IPS DF 6.9 (cell line): ENCODE data around the gene PTPRN2.
"Not testable (repeated sequence)": the region's sequence is repeated elsewhere in the genome, so short reads cannot be mapped to it uniquely, and the experiment has no call there.

Experiments
- DNase-seq: peaks from one replicate; pipeline ENCODE4 v3.0.0-alpha.2; 2013; ENCODE audit warnings: low read depth, low spot score
- H3K27ac ChIP-seq: one replicate; pipeline ENCODE4 v1.5.1; 2013; ENCODE audit warnings: low read length, control low read depth
- H3K27me3 ChIP-seq: 2 replicates; pipeline ENCODE4 v1.6.1; 2013; ENCODE audit warnings: mild to moderate bottlenecking, low read length; ENCODE audit not compliant: control insufficient read depth, insufficient read depth
- H3K36me3 ChIP-seq: 2 replicates; pipeline ENCODE4 v1.6.1; 2013; ENCODE audit warnings: low read length; ENCODE audit not compliant: control insufficient read depth, insufficient read depth
- H3K4me1 ChIP-seq: 2 replicates; pipeline ENCODE4 v1.6.1; 2013; ENCODE audit warnings: low read length; ENCODE audit not compliant: control insufficient read depth, insufficient read depth
- H3K4me3 ChIP-seq: 2 replicates; pipeline ENCODE4 v1.5.1; 2013; ENCODE audit warnings: mild to moderate bottlenecking, low read length
- H3K9me3 ChIP-seq: 2 replicates; pipeline ENCODE4 v1.6.1; 2013; ENCODE audit warnings: low read length, inconsistent platforms; ENCODE audit not compliant: control insufficient read depth, insufficient read depth
- WGBS: extraction: QIAGEN DNeasy Blood & Tissue Kit; methylation state at CpG from one replicate; pipeline ENCODE4 v1.1.7; 2013; ENCODE audit warnings: mixed read lengths, missing lambda C conversion rate; ENCODE audit not compliant: insufficient read length, insufficient coverage; 5-methylcytosine and 5-hydroxymethylcytosine counted together

PTPRN2 gene

GRCh38 chr7:158431055-158431940, 156.3 kb downstream of the PTPRN2 start:
- no peak for DNase-seq
- no peaks in the 10 kb centered on the region for H3K27me3 ChIP-seq
- H3K27ac ChIP-seq: no peak overlapping the region
- no peaks in the 10 kb centered on the region for H3K4me1 ChIP-seq
- peaks cover 18% of the 10 kb centered on the region for H3K9me3 ChIP-seq
- H3K36me3 ChIP-seq: no peaks in the 10 kb centered on the region
- H3K4me3 ChIP-seq: no peak overlapping the region
- no CpG with 5 or more reads among the region's 12 CpGs for WGBS

GRCh38 chr7:158430308-158431034, 157.2 kb downstream of the PTPRN2 start:
- H3K27me3 ChIP-seq: no peaks in the 10 kb centered on the region
- H3K9me3 ChIP-seq: peaks cover 16% of the 10 kb centered on the region
- H3K4me3 ChIP-seq: no peak overlapping the region
- DNase-seq: no peak
- no peaks in the 10 kb centered on the region for H3K36me3 ChIP-seq
- no peak overlapping the region for H3K27ac ChIP-seq
- WGBS: no CpG with 5 or more reads among the region's 22 CpGs
- no peaks in the 10 kb centered on the region for H3K4me1 ChIP-seq

DNA sequence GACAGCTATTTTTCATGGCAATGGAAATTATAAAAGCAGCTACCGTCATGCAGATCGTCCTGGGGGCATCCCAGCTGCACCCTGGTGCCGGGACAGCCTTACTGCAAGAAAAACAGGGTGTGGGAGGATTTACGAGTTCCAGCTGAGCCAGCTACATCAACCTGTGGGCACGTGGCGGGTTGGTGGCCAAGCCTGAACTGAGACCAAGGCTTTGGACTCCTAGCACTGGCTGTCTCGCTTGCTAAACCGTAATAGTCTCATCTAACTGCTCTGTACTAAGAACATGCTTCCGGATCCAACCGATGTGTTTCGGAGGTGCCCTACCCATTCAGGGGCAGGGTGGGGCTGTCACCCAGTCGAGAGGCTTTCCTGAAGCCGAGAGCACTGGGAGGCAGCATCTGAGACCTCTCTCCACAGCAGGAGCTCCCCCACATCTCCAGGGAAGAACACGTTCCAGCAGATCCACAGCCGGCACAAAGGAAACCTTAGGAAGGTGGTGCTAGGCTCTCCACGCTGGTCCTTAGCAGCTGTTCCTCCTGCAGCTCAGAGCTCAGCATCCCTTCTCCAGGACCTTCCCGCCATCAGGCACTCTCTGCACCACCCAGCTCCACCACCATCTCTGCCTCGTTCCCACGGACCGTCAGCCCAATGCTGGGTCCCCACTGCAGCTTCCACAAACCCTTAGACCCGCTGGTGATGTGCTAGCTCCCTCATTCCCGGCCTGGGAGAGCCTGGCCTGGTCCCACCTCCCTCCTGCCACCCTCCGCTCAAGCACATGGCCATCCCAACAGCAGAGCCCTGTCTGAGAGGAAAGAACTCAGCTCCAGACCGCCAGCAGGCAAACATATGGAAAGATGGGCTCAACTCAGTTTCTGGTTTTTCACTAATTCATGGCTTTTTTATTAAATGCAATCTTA, 158.5 kb downstream of the PTPRN2 start:
- peaks cover 18% of the 10 kb centered on the region for H3K9me3 ChIP-seq
- no peak overlapping the region for H3K27ac ChIP-seq
- H3K36me3 ChIP-seq: no peaks in the 10 kb centered on the region
- no CpG with 5 or more reads among the region's 24 CpGs for WGBS
- H3K4me3 ChIP-seq: no peak overlapping the region
- H3K27me3 ChIP-seq: no peaks in the 10 kb centered on the region
- H3K4me1 ChIP-seq: no peaks in the 10 kb centered on the region
- no peak for DNase-seq

- peaks cover 21% of the 10 kb centered on the region for H3K9me3 ChIP-seq
- no peak overlapping the region for H3K27ac ChIP-seq
- DNase-seq: no peak
- H3K36me3 ChIP-seq: no peaks in the 10 kb centered on the region
- no CpG with 5 or more reads among the region's 26 CpGs for WGBS
- no peak overlapping the region for H3K4me3 ChIP-seq
- no peaks in the 10 kb centered on the region for H3K4me1 ChIP-seq
- H3K27me3 ChIP-seq: no peaks in the 10 kb centered on the region
Observed at GRCh38 chr7:158428131-158428836, 159.3 kb downstream of the PTPRN2 start.

- WGBS: no CpG with 5 or more reads among the region's 42 CpGs
- peaks cover 17% of the 10 kb centered on the region for H3K9me3 ChIP-seq
- not testable (repeated sequence) for H3K27me3 ChIP-seq, H3K36me3 ChIP-seq, H3K4me1 ChIP-seq, DNase-seq, H3K4me3 ChIP-seq, H3K27ac ChIP-seq
Observed at GRCh38 chr7:158425676-158426075, 161.9 kb downstream of the PTPRN2 start.

GRCh38 chr7:158424531-158424930, 163.1 kb downstream of the PTPRN2 start:
- H3K4me1 ChIP-seq: no peaks in the 10 kb centered on the region

GRCh38 chr7:158424011-158424410, 163.6 kb downstream of the PTPRN2 start:
- no peaks in the 10 kb centered on the region for H3K27me3 ChIP-seq
- peaks cover 8% of the 10 kb centered on the region for H3K9me3 ChIP-seq
- WGBS: no CpG with 5 or more reads among the region's 23 CpGs

More at GRCh38 chr7:158424531-158424930, 163.1 kb downstream of the PTPRN2 start:
- no peaks in the 10 kb centered on the region for H3K36me3 ChIP-seq
- H3K4me3 ChIP-seq: no peak overlapping the region
- no peaks in the 10 kb centered on the region for H3K27me3 ChIP-seq
- WGBS: no CpG with 5 or more reads among the region's 19 CpGs
- DNase-seq: no peak
- H3K27ac ChIP-seq: no peak overlapping the region
- H3K9me3 ChIP-seq: peaks cover 12% of the 10 kb centered on the region

GRCh38 chr7:158422887-158423560, 164.6 kb downstream of the PTPRN2 start:
- H3K4me3 ChIP-seq: no peak overlapping the region
- no peak for DNase-seq
- no peak overlapping the region for H3K27ac ChIP-seq
- no peaks in the 10 kb centered on the region for H3K27me3 ChIP-seq
- no CpG with 5 or more reads among the region's 15 CpGs for WGBS
- no peaks in the 10 kb centered on the region for H3K4me1 ChIP-seq
- peaks cover 7% of the 10 kb centered on the region for H3K9me3 ChIP-seq
- H3K36me3 ChIP-seq: no peaks in the 10 kb centered on the region

More at GRCh38 chr7:158424011-158424410, 163.6 kb downstream of the PTPRN2 start:
- Histone ChIP-seq H3K27ac (no peak overlapping the region), H3K4me3 (no peak overlapping the region), H3K36me3 (no peaks in the 10 kb centered on the region), H3K4me1 (no peaks in the 10 kb centered on the region)
- no peak for DNase-seq

DNA sequence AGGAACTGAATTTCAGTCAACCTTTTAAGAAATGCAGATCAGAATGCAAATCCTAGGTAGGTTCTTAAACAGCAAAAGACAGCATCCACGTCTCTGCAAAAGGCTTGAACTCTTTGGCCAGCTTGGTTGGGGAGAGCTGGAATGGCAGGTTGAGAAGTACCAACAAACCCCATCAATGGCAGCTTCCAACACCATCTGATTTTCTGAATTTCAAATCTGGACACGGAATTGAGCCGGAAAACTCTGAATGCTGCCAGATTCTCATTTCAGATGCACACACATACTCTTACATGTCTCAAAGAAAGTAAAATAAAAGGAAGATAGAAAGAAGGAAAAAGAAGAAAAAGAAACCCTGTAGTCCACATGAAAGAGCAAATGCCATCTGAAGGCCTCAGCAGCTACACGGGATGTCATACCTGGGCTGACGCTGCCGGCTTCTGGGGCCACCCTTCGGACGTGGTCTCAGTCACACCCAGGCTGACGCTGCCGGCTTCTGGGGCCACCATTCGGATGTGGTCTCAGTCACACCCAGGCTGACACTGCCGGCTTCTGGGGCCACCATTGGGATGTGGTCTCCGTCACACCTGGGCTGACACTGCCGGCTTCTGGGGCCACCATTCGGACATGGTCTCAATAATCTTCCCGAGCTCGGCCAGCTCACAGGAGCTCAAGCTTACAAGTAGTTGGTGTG, 165.3 kb downstream of the PTPRN2 start:
- WGBS: no CpG with 5 or more reads among the region's 17 CpGs
- H3K27me3 ChIP-seq: no peaks in the 10 kb centered on the region
- no peak overlapping the region for H3K27ac ChIP-seq
- H3K4me3 ChIP-seq: no peak overlapping the region
- no peaks in the 10 kb centered on the region for H3K36me3 ChIP-seq
- H3K4me1 ChIP-seq: no peaks in the 10 kb centered on the region
- H3K9me3 ChIP-seq: peaks cover 7% of the 10 kb centered on the region
- no peak for DNase-seq
